HT-29 (cell line): ENCODE results near the gene MUSK. TPM values are rescaled to one million over a fixed set of nuclear protein-coding genes. Genes with fewer than 3 reads are reported as not detected.

Experiments
- DNase-seq: peaks from one replicate; pipeline ENCODE4 v3.0.0-alpha.2; 2015; ENCODE audit warnings: low spot score
- total RNA-seq: library from RNA; depleted of rRNA; stranded (reverse); fragments of >200 nt; shearing (Covaris generic); gene quantifications from 2 replicates; pipeline ENCODE4 v1.2.3, GENCODE V29; 2014; rRNA removed

The MUSK gene
- not detected in 2 replicates for total RNA-seq

GRCh38 chr9:110668570-110669167, at the start of gene MUSK:
TSS of gene MUSK (plus strand) at chr9:110668791. CDS start at chr9:110668905, 114 bp downstream.
- no peak for DNase-seq

DNA sequence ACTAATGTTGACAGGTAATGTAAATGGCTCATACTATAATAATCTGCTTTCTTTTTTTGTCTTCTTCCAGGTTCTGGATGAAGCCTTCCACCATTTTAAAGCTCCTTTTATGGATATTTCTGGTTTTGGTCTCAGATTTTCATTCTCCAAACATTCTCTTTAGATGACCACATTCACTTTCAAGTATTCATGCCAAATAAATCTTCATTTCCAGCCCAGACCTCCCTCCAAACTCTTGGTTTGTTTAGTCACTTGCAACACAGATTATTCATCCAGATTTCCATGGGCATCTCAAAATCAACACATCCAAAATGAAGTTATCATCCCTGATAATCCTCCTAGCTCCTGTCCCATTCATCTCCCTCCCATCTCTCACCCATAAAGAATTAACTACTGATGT, 48.8 kb upstream of the MUSK start:
- DNase-seq = no peak

- DNase-seq = no peak
These were observed 47.9 kb upstream of the MUSK start for GRCh38 chr9:110620726-110621125.

DNA sequence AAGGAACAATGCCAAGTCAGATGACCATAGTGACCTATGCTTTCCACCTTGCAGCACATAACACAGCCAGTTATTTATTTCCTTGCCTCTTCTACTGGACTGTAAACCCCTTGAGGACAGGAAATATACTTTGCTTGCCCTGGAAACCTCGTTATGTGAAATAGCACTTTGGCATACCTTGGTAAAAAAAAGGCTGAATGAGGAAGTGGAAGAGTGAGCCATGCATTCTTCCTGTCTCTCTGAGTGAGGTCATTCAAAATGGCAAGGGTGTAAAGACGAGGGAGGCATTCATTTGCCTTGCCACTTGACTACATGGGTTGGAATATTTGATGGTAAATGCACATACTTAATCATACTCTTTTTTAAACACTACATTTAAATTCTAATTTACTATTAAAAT, 46.2 kb upstream of the MUSK start:
- no peak for DNase-seq

GRCh38 chr9:110623462-110624025, 45.0 kb upstream of the MUSK start:
- DNase-seq = peak; percentile 85

DNA sequence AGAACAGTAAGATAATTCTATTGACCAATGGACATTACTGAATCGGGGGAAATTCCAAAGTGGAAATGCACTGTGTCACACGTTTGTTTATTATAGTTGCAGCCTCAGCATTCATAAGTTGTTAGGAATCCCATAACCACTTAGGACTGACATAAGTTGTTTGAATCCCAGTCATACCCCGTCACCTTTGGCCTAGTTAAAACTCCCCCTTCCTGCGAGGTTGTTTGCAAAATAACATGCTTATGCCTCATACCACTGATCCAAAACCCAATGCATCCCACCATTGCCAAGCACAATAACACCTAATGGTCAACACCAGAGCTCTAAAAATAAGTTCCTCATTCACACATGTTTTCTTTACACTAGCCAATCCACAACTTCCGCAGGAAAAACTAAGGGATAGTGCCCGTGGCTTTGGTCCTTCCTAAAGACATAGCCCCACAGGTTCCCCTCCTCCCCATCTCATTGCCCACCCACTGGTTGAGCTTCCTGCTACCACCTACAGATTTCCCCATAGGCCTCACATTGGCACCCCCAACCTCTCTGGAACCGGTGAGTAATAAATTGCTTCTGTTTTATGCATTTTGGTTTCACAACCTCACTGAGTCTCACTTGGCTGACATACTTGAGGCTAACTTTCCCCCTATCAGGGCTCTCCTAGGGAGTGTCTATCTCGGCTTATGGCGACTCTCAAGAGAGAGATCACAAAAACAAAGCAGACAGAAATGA, 42.3 kb upstream of the MUSK start:
- no peak for DNase-seq

GRCh38 chr9:110635589-110635988, 33.0 kb upstream of the MUSK start:
- no peak for DNase-seq

GRCh38 chr9:110638381-110638954, 30.1 kb upstream of the MUSK start:
- peak; percentile 37 for DNase-seq

DNA sequence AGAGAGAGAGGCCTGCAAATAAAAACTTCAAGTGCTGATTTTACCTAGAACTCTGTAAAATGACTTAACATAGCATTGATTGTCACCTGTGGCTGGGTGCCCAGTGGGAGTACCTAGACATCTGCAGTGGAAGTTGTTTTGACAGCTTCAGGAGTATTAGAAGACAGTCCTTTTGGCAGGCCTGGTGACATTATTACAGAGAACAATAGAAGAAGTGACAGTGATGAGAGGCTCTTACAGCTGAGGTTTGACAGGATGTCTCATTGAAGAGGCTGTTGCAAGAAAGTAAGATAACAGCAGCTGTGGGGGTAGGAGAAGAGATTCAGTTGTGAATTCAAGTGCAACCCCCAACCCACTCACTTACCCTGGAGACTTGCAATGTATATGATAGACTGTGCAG, 27.9 kb upstream of the MUSK start:
- DNase-seq = no peak

DNA sequence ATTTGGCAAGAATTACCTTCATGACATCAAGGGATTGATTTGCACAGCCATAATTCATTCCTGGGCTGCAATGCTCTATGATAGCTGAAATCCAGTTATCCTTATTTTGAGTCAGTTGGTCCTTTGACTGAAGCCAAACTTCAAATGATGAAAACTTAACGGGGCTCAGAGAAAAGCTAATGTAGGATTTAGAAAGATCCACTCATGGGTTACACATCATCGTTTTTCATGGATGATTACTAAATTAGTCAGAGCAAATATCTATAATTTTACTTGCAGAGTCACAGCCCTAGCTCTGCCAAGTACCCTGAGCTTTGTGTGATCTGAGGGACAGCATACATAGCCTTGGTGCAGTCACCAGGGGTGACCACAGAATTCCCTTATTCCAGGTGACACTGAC, 27.3 kb upstream of the MUSK start:
- DNase-seq = no peak

- no peak for DNase-seq
These were observed 19.9 kb upstream of the MUSK start for GRCh38 chr9:110648696-110649095.

GRCh38 chr9:110650261-110650660, 18.3 kb upstream of the MUSK start:
- no peak for DNase-seq

DNA sequence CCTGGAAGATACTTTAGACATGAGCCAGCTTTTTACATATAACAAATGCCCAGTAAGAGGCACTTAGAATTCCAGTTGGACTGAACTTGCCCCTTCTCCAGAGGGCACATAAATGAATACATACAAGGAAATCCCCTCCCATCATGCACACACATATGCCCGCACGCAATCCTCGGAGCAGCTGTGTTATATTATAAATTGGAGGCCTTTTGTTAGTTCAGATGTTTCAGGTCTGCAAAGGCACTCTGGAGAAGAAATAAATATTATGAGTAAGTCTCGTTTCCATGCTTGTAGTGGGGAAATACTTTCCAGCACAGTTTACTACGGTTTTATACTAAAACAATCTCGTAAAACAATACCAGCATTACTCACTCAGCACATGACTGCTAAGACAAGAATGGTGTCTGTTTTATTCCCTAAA, 17.6 kb upstream of the MUSK start:
- no peak for DNase-seq

DNA sequence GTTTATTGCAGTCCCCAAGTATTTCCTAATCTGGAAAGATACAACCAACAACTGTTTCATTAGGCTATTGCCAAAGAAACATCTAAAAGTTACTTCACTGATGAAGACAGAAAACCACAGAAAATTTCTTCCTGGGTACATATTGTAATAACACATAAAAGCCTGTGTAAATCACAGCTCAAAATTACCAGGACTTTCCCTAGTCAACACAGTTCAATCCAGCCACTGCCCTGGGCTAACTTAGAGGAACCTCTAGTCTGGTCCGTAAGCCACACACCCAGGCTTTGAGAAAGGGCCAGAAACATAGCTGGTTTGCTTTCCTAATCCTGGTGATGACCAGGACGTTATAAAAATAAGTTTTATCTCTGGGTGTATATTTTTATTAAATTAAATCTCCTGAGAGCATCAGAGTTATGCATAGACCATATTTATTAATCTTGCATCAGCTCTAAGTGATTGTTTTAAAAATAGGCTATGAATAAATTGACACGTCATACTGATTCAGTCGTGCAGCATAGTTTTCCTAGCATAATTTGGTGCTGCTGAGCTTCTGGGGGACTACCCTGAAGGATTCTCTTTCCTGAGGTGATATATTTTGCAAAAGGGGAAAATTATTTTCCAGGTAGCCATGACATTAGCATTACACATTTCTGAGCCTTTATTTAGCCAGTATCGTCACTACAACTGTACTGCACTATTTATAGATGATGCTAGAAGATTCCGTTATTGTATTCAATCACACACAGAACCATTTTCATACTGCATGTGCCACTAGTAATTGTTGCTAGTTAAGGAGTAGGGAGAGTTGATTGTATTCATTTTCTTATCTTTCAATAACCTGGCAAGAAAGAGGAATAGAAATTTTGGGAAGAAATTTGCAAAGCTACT, 12.6 kb upstream of the MUSK start:
- no peak for DNase-seq

DNA sequence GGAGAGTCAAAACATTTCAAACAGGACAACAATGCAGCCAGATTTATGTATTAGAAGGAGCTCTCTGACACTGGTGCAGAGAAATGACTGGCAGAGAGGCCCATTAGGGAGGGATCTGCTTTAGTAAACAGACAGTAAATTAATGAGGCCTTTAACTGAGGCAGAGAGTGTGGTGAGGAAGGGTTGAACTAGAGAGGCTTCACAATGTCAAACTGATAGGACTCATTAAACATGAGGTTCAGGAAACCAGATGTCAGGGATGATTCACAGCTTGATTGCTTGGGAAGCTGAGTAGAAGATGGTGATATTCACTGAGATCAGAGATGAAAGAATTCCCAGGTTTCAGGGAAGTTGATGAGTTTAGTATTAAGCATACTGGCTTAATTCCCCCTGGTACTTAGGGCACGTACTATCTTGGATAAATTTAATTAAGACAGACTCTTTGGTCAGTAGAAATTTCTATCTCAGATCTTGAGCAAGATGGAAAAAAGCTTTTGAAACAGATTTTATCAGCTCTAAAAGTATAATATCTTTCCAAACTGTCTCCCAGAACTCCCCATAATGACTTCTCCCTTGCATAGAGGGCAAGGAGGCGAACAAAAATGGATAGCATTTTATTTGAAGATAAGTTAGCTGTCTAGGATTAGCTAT, 8.6 kb upstream of the MUSK start:
- DNase-seq = no peak

- no peak for DNase-seq
These were observed 842 bp downstream of the MUSK start for GRCh38 chr9:110669433-110669832.

DNA sequence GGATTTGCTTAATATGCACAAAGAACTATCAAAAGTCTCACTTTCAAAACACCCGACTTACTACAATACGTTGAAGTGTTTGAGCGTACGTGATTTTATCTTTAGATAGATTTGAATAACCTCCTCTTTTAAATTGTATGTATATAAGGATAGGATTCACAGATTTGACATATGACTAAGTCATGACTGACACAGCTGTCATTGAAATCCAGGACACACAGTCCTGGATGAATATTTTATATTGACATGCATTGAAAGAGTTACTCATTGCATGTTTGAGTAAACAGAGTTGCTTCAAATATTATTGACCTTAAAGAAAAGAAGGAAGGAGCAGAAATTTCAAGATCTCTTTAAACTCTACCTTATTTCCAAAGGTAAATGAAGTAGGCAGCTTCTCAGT, 3.3 kb downstream of the MUSK start:
- no peak for DNase-seq

DNA sequence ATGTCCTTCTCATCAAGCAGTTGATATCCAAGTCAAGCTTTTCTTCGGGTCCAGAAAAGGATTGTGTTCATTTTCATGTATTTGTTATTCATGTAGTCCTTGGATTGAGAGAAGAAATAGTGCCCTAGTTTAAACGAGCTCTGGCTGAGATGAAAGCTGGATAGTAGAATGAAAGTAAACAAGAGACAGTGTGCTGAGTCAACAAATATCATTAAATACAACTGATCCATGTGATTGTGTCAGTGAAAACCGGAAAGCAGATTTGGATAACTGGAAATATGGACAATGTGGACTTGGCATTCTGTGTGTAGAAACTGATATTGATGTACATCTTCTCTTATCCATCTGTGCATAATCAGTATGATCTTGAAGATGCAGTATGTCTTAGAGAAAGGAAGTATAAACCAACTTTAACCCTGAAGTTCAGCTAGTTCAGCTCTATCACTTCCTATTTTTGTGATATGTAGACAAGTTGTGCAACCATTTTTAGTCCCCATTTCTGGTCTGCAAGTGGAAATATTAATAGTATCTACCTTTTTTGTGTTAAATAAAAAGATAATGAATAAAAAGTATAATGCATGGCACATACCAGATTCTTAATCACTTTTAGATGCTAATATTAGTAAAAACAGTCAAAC, 4.4 kb downstream of the MUSK start:
- DNase-seq = no peak

GRCh38 chr9:110687497-110687896, 18.9 kb downstream of the MUSK start:
- no peak for DNase-seq

DNA sequence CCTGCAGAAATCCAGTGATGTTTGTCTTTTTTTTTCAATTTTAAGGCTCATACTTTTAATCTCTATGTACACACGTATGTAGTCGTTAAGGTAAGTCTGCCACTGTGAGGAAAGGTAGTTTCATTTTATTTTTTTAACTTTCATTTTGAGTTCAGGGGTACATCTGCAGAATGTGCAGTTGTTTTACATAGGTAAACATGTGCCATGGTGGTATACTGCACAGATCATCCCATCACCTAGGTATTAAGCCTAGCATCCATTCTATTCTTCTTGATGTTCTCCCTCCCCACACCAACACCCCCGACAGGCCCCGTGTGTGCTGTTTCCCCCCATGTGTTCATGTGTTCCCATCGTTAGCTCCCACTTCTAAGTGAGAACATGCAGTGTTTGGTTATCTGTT, 19.7 kb downstream of the MUSK start:
- no peak for DNase-seq
